ENCODE measurements around the gene SCML1. TPM values are rescaled to one million over a fixed set of nuclear protein-coding genes. Genes with fewer than 3 reads are reported as not detected.

Gene SCML1
- total RNA-seq, 1 experiment from 2014 or later: 1.6 TPM

GRCh38 chrX:17803449-17803848 is 66.2 kb downstream of the SCML1 start:
- H2BK15ac ChIP-seq (ENCODE audit: low read depth, low read length): no peak overlapping the region
- no peak for DNase-seq
- no peak overlapping the region for H3K27ac Mint-ChIP-seq
- no peak overlapping the region for H3K14ac ChIP-seq (ENCODE audit: insufficient read depth, low read length)
- no CpG with 5 or more reads among the region's 4 CpGs for WGBS (ENCODE audit: extremely low coverage, insufficient read length, low lambda C conversion rate)
- no peak overlapping the region for H2BK12ac ChIP-seq (ENCODE audit: insufficient read length, low read depth, low read length)
- H3K9me3 Mint-ChIP-seq: peaks cover 73 to 83% of the 10 kb centered on the region in 2 experiments
- no peak overlapping the region for H2AFZ ChIP-seq (ENCODE audit: low read length)
- no peak for TF ChIP-seq CTCF (conservative IDR thresholded peaks at IDR 0.05)
- no peak overlapping the region for H3T11ph ChIP-seq (ENCODE audit: low read length)
- H3K56ac ChIP-seq (ENCODE audit: insufficient read length, low read depth, low read length): no peak overlapping the region
- H3K4me1 Mint-ChIP-seq: no peaks in the 10 kb centered on the region
- no peak overlapping the region for H3K4me3 Mint-ChIP-seq
- no peak overlapping the region for H4K91ac ChIP-seq (ENCODE audit: insufficient read length, low read depth, low read length)
- no peak overlapping the region for H3K4me2 ChIP-seq (ENCODE audit: insufficient read depth, insufficient read length, low read length)
- H3K4me1 ChIP-seq (ENCODE audit: insufficient read depth, low read length): no peaks in the 10 kb centered on the region
- no peaks in the 10 kb centered on the region for H3K79me1 ChIP-seq (ENCODE audit: insufficient read depth, low read depth, low read length, poor library complexity, severe bottlenecking)
- H3K23me2 ChIP-seq (ENCODE audit: insufficient read length, low read depth, low read length, poor library complexity, severe bottlenecking): no peaks in the 10 kb centered on the region
- no peak overlapping the region for H2AK5ac ChIP-seq (ENCODE audit: insufficient read length, low read length)
- H2BK120ac ChIP-seq (ENCODE audit: low read depth, low read length, poor library complexity, severe bottlenecking): no peak overlapping the region
- H4K20me1 ChIP-seq (ENCODE audit: control insufficient read depth, insufficient read depth, insufficient read length): no peaks in the 10 kb centered on the region
- H3K23ac ChIP-seq (ENCODE audit: insufficient read length, low read depth, low read length): no peak overlapping the region
- H3K79me2 ChIP-seq (ENCODE audit: insufficient read depth, low read length): no peaks in the 10 kb centered on the region
- no peaks in the 10 kb centered on the region for H3K27me3 ChIP-seq (ENCODE audit: insufficient read depth, low read length)
- H3K27me3 Mint-ChIP-seq (ENCODE audit: low read depth): peaks cover 3% of the 10 kb centered on the region
- H2BK20ac ChIP-seq (ENCODE audit: low read depth, low read length, poor library complexity, severe bottlenecking): no peak overlapping the region
- peaks cover 0 to 4% (median 3%) of the 10 kb centered on the region in 3 experiments; a peak in 3 of 7 replicates for H3K36me3 Mint-ChIP-seq (ENCODE audit: insufficient read depth in 1 of 3, low read depth in 3 of 3)
- H4K5ac ChIP-seq (ENCODE audit: insufficient read length, low read depth, low read length): no peak overlapping the region
- H3K9me3 ChIP-seq (ENCODE audit: control insufficient read depth, low read depth, low read length): no peaks in the 10 kb centered on the region
- H3K27ac ChIP-seq (ENCODE audit: insufficient read length, low read depth, low read length): no peak overlapping the region
- H3K4ac ChIP-seq (ENCODE audit: low read depth, low read length): no peak overlapping the region
- no peak overlapping the region for H4K8ac ChIP-seq (replicated peaks; ENCODE audit: insufficient read length, low read depth, low read length)
- H2BK5ac ChIP-seq (ENCODE audit: insufficient read length, low read length): no peak overlapping the region
- H3K18ac ChIP-seq (ENCODE audit: insufficient read length, low read depth, low read length): no peak overlapping the region
- H3K9ac ChIP-seq (ENCODE audit: extremely low read depth, insufficient read length, low read length): no peak overlapping the region

Other genes starting within 250 kb of the SCML1 start
- 0.61 and 0.72 TPM in 2 replicates for gene RAI2, start 123.8 kb downstream of the SCML1 start, total RNA-seq (2021)